ENCODE results near the gene GNG11. TPM values are rescaled to one million over a fixed set of nuclear protein-coding genes. Genes with fewer than 3 reads are reported as not detected.

GNG11 gene
- total and polyA plus RNA-seq, 2 donors (not counting 3 experiments of a cell fraction or from before 2014, with no cell fraction given), result 92.3 to 208 TPM

- H3K9ac ChIP-seq (replicated peaks; ENCODE audit: extremely low read depth, insufficient read depth, low read length), result no peak overlapping the region
- CTCF ChIA-PET, result no interaction called here
- POLR2A ChIA-PET, result no interaction called here
- no TSS peak for BruUV-seq (replicated peaks)
- no peaks in the 10 kb centered on the region for H4K20me1 ChIP-seq (replicated peaks; ENCODE audit: control insufficient read depth, extremely low read depth, insufficient read depth, low read length)
- H3K79me2 ChIP-seq (ENCODE audit: control insufficient read depth, insufficient read depth, low read length), result no peaks in the 10 kb centered on the region
- no peaks in the 10 kb centered on the region for H3K36me3 ChIP-seq (ENCODE audit: control insufficient read depth in 2 of 2, extremely low read depth in 1 of 2, insufficient read depth in 2 of 2, low read length in 2 of 2)
- no peak for FAIRE-seq
- no peak for DNase-seq (ENCODE audit: low read depth, low spot score)
- no peaks in the 10 kb centered on the region for H3K27me3 ChIP-seq (ENCODE audit: control insufficient read depth in 2 of 2, insufficient read depth in 2 of 2, low read length in 2 of 2)
- intact Hi-C loops (cut with micrococcal nuclease), result no loop called here
- no peaks in the 10 kb centered on the region for H3K9me3 ChIP-seq (replicated peaks; ENCODE audit: control insufficient read depth, insufficient read depth, low read length)
- TF ChIP-seq FOS (IDR thresholded peaks at IDR 0.05; ENCODE audit: borderline replicate concordance, insufficient read depth, low read length) (no peak), JUN (IDR thresholded peaks at IDR 0.05; ENCODE audit: borderline replicate concordance, insufficient read depth, insufficient read length, low read depth) (no peak), POLR2AphosphoS5 (IDR thresholded peaks at IDR 0.05; ENCODE audit: insufficient read depth, low read depth, low read length) (no peak), GATA2 (IDR thresholded peaks at IDR 0.05; ENCODE audit: insufficient read depth, insufficient read length, low read depth, low read length) (no peak), EZH2 (IDR thresholded peaks at IDR 0.05; ENCODE audit: borderline replicate concordance, low read depth, low read length, severe bottlenecking) (no peak), MAX (IDR thresholded peaks at IDR 0.05; ENCODE audit: insufficient read depth, insufficient read length) (no peak), CTCF (IDR thresholded peaks at IDR 0.05; ENCODE audit: extremely low read depth in 1 of 2, insufficient read depth in 1 of 2, low read depth in 1 of 2, low read length in 2 of 2) (no peak), POLR2A (IDR thresholded peaks at IDR 0.05; ENCODE audit: low read depth, low read length) (no peak), MYC (IDR thresholded peaks at IDR 0.05; ENCODE audit: low read depth, low read length) (no peak)
- no peak overlapping the region for H2AFZ ChIP-seq (ENCODE audit: low read depth, low read length)
- H3K9me1 ChIP-seq (replicated peaks; ENCODE audit: control insufficient read depth, extremely low read depth, insufficient read depth, low read length), result no peaks in the 10 kb centered on the region
- H3K27ac ChIP-seq (ENCODE audit: insufficient read depth, low read depth, low read length), result no peak overlapping the region
- no peak overlapping the region for H3K4me2 ChIP-seq (ENCODE audit: insufficient read depth, low read length)
- dilution Hi-C loops (cut with MboI; ENCODE audit: extremely low pct_ligation_motif_present, low sequenced_read_pairs), result no loop called here
- no peak overlapping the region for H3K4me3 ChIP-seq (replicated peaks in 1 of 3; ENCODE audit: insufficient read depth in 1 of 3, low read depth in 1 of 3, low read length in 3 of 3)
- no peaks in the 10 kb centered on the region for H3K4me1 ChIP-seq (ENCODE audit: control insufficient read depth, extremely low read depth, insufficient read depth, low read length)
Measured at GRCh38 chr7:93877742-93878141, 43.8 kb upstream of the GNG11 start.
